Pancreas (tissue), 10 donors: ENCODE results near the gene PODNL1. TPM values are rescaled to one million over a fixed set of nuclear protein-coding genes. Genes with fewer than 3 reads are reported as not detected.
A peak's percentile ranks its signal among the peaks of the same experiment; 100 is the strongest.

Source experiments
- ATAC-seq, 4 donors: fragments of 200-7000 bp; cut with Tn5 transposase; one replicate each; pipeline versions ENCODE4 v1.8.0 to v1.9.1; 2020; ENCODE audit warnings: mild to moderate bottlenecking in 4 of 4, moderate library complexity in 4 of 4
- DNase-seq, 6 donors: peaks; one replicate each; pipeline ENCODE4 v3.0.0-alpha.2; 2020
- FAIRE-seq: peaks from 2 replicates; lab custom pipeline; 2012; peaks lifted over from hg19 to GRCh38; lab: Jason Lieb, UNC
- H3K27ac ChIP-seq, 4 donors: fragments of 200-600 bp; sonication (generic); 1 replicate in 3 of 4; 2 replicates in 1 of 4; pipeline versions ENCODE4 v1.5.0 to v1.8.0; 2020
- H3K27me3 ChIP-seq, 4 donors: fragments of 200-600 bp; one replicate each; pipeline ENCODE4 v1.8.0; 2021
- H3K36me3 ChIP-seq, 3 donors: fragments of 200-600 bp; sonication (generic) in 1 of 3; one replicate each; pipeline versions ENCODE4 v1.5.0 to v1.8.0; 2020 to 2021
- H3K4me1 ChIP-seq, 3 donors: fragments of 200-600 bp; one replicate each; pipeline ENCODE4 v1.8.0; 2021
- H3K4me3 ChIP-seq, 4 donors: fragments of 200-600 bp; sonication (generic) in 2 of 4; one replicate each; pipeline versions ENCODE4 v1.5.0 to v1.8.0; 2020 to 2021
- H3K9me3 ChIP-seq, 4 donors: fragments of 200-600 bp; one replicate each; pipeline ENCODE4 v1.8.0; 2021
- CTCF ChIP-seq, 4 donors: fragments of 200-600 bp; sonication (generic) in 3 of 4; IDR thresholded peaks; one replicate each; pipeline versions ENCODE4 v1.5.0 to v1.8.0; 2021; ENCODE audit warnings: antibody characterized with exemption in 4 of 4
- WGBS, 2 donors: extraction: QIAGEN DNeasy Blood & Tissue Kit; methylation state at CpG; one replicate each; pipeline ENCODE4 v1.1.7; 2013; 5-methylcytosine and 5-hydroxymethylcytosine counted together
- intact Hi-C, 3 donors: fragments of 100-400 bp; cut with DNase I; formaldehyde crosslinking; loops; one replicate each; pipeline versions ENCODE4 v1.11.1 to v1.14.2; 2022
- polyA plus RNA-seq, 2 donors: library from polyadenylated mRNA; stranded (reverse); fragments of 200-250 nt; gene quantifications; one replicate each; pipeline ENCODE4 v1.2.3, GENCODE V29; 2013
- total RNA-seq, 6 donors: library from RNA; stranded (reverse); fragmentation: NEBNext Ultra II Directional in 4 of 6; extraction: Animal tissue kit (Norgen Biotek cat#: 25700) in 4 of 6; gene quantifications; one replicate each; pipeline versions ENCODE4 v1.2.1 to v1.2.4, GENCODE V29; 2021 to 2023
- donor health status: healthy with polysubstance abuse.
- donor health status: DM: no; HTN: no; CAD: no; lungs with moderate emphysema.
- donor health status: DM: no; HTN: no; CAD: no.
- donor health status: control.
- donor health status: control.
- donor health status: Bipolar disorder and iron deficiency.
- donor health status: DM: yes; HTN: yes; CAD: no.
- donor health status: DM: no; HTN: no; CAD: no.
- donor health status: DM: no; HTN: no; CAD: no.
- donor health status: DM: yes; HTN: yes; CAD: no.

The PODNL1 gene
- total and polyA plus RNA-seq, 8 donors = 0.25 to 2.0 (median 0.74) TPM; not detected in 2

GRCh38 chr19:13887517-13887916 is 50.7 kb downstream of the PODNL1 start:
- FAIRE-seq (no peak), ATAC-seq (no peak)
- intact Hi-C loops = no loop called here

GRCh38 chr19:13887018-13887436 is 51.2 kb downstream of the PODNL1 start:
- 81 to 89% methylated on average over 16 of the region's 16 CpGs for WGBS, 2 donors
- ATAC-seq (no peak), FAIRE-seq (no peak), DNase-seq (peak in 1 of 6 donors; percentile 37)
- H3K9me3 ChIP-seq = no peaks in the 10 kb centered on the region
- intact Hi-C loops = no loop called here
- peaks cover 15 to 16% (median 16%) of the 10 kb centered on the region in 3 donors for H3K4me1 ChIP-seq
- no peaks in the 10 kb centered on the region for H3K27me3 ChIP-seq
- H3K36me3 ChIP-seq = no peaks in the 10 kb centered on the region
- no peak overlapping the region for H3K4me3 ChIP-seq
- H3K27ac ChIP-seq = no peak overlapping the region
- no peak for TF ChIP-seq CTCF (IDR thresholded peaks at IDR 0.05)

More at GRCh38 chr19:13887517-13887916, 50.7 kb downstream of the PODNL1 start:
- H3K36me3 ChIP-seq = no peaks in the 10 kb centered on the region
- DNase-seq = no peak
- 89 to 91% methylated on average over 5 of the region's 5 CpGs for WGBS, 2 donors
- peaks cover 11 to 16% (median 15%) of the 10 kb centered on the region in 3 donors for H3K4me1 ChIP-seq
- H3K27me3 ChIP-seq = no peaks in the 10 kb centered on the region
- H3K4me3 ChIP-seq = no peak overlapping the region
- no peak for TF ChIP-seq CTCF (IDR thresholded peaks at IDR 0.05)
- H3K9me3 ChIP-seq = no peaks in the 10 kb centered on the region
- no peak overlapping the region for H3K27ac ChIP-seq

GRCh38 chr19:13885826-13886365 is 52.3 kb downstream of the PODNL1 start:
- Histone ChIP-seq H3K4me1 (peaks cover 15 to 24% (median 16%) of the 10 kb centered on the region in 3 donors), H3K9me3 (no peaks in the 10 kb centered on the region), H3K4me3 (peak overlapping the region in 1 of 4 donors; percentile 33), H3K27me3 (no peaks in the 10 kb centered on the region), H3K36me3 (no peaks in the 10 kb centered on the region), H3K27ac (peak overlapping the region; percentile 81 to 94 (median 88))
- no peak for ATAC-seq
- intact Hi-C loops = no loop called here
- 92 to 94% methylated on average over 19 to 20 of the region's 20 CpGs for WGBS, 2 donors
- DNase-seq = peak in 1 of 6 donors; percentile 55
- TF ChIP-seq CTCF (IDR thresholded peaks at IDR 0.05) = no peak
- no peak for FAIRE-seq

- H3K36me3 ChIP-seq = no peaks in the 10 kb centered on the region
- no peak for TF ChIP-seq CTCF (IDR thresholded peaks at IDR 0.05)
- H3K27me3 ChIP-seq = no peaks in the 10 kb centered on the region
- ATAC-seq (peak; percentile 84 to 88 (median 85)), FAIRE-seq (no peak), DNase-seq (peak; percentile 82 to 97 (median 92))
- WGBS, 2 donors = 11 to 19% methylated on average over 26 of the region's 26 CpGs
- H3K4me1 ChIP-seq = peaks cover 15 to 30% (median 16%) of the 10 kb centered on the region in 3 donors
- H3K4me3 ChIP-seq = peak overlapping the region in 2 of 4 donors; percentile 20 to 33
- no peaks in the 10 kb centered on the region for H3K9me3 ChIP-seq
- intact Hi-C loops = loop anchor here in 2 of 3 donors (5.0 kb wide), 1 partner anchor 187 kb away; the partner anchor contains the start of gene MISP3 (in 2 of the 2)
- peak overlapping the region; percentile 81 to 94 (median 88) for H3K27ac ChIP-seq
These were observed 53.3 kb downstream of the PODNL1 start for GRCh38 chr19:13884726-13885591.
